H1 (cell line): Measurements from ENCODE around the gene OR4K5. TPM values are rescaled to one million over a fixed set of nuclear protein-coding genes. Genes with fewer than 3 reads are reported as not detected.

Experiments used
- CTCF ChIA-PET: fragments of 300-600 bp; sonication (Branson Sonifier 250); formaldehyde crosslinking; loops from one replicate; lab custom pipeline; 2021; ENCODE audit not compliant: partially characterized antibody; lab: Charles Lee
- POLR2A ChIA-PET: fragments of 300-600 bp; sonication (Branson Sonifier 250); formaldehyde crosslinking; loops from one replicate; lab custom pipeline; 2021; ENCODE audit warnings: inconsistent platforms; ENCODE audit not compliant: partially characterized antibody; lab: Charles Lee
- DNase-seq, 2 experiments: peaks; one replicate each; pipeline versions ENCODE4 v3.0.0 to v3.0.0-alpha.2; 2010 to 2022; ENCODE audit warnings: low spot score in 2 of 2, low read depth in 1 of 2, mixed read lengths in 1 of 2
- FAIRE-seq: peaks from 2 replicates; lab custom pipeline; 2011; peaks lifted over from hg19 to GRCh38; lab: Jason Lieb, UNC
- H2AFZ ChIP-seq: 2 replicates; pipeline ENCODE4 v1.8.1; 2012; ENCODE audit warnings: low read length, inconsistent platforms
- H2AK5ac ChIP-seq: 2 replicates; pipeline ENCODE4 v1.6.1; 2013; ENCODE audit warnings: low read depth, low read length
- H2BK120ac ChIP-seq: replicated peaks from 2 replicates; pipeline ENCODE3; 2013; ENCODE audit warnings: low read depth, low read length, inconsistent platforms
- H2BK12ac ChIP-seq: 2 replicates; pipeline ENCODE4 v1.6.1; 2013; ENCODE audit warnings: low read depth, low read length
- H2BK15ac ChIP-seq: 2 replicates; pipeline ENCODE4 v1.6.1; 2013; ENCODE audit warnings: low read length
- H2BK20ac ChIP-seq: 2 replicates; pipeline ENCODE4 v1.6.1; 2013; ENCODE audit warnings: low read length
- H2BK5ac ChIP-seq: 2 replicates; pipeline ENCODE4 v1.6.1; 2013; ENCODE audit warnings: low read depth, low read length
- H3K14ac ChIP-seq: 2 replicates; pipeline ENCODE4 v1.6.1; 2013; ENCODE audit warnings: inconsistent platforms; ENCODE audit not compliant: insufficient read length
- H3K18ac ChIP-seq: 2 replicates; pipeline ENCODE4 v1.6.1; 2013; ENCODE audit warnings: low read length; ENCODE audit errors: extremely low read depth
- H3K23ac ChIP-seq: 2 replicates; pipeline ENCODE4 v1.6.1; 2013; ENCODE audit warnings: inconsistent platforms; ENCODE audit not compliant: insufficient read length
- H3K23me2 ChIP-seq: 2 replicates; pipeline ENCODE4 v1.6.1; 2013; ENCODE audit warnings: low read depth, low read length
- H3K27ac ChIP-seq: 2 replicates; pipeline ENCODE4 v1.6.1; 2011; ENCODE audit warnings: low read depth, low read length, inconsistent platforms
- H3K27me3 ChIP-seq, 4 experiments: replicated peaks in 1 of 4; 1 replicate in 1 of 4; 2 replicates in 3 of 4; pipeline versions ENCODE4 v1.6.1 to v1.8.1; 2011 to 2013; ENCODE audit warnings: low read length in 3 of 4, mild to moderate bottlenecking in 3 of 4, inconsistent platforms in 2 of 4, mixed read lengths in 2 of 4, moderate library complexity in 1 of 4; ENCODE audit not compliant: control insufficient read depth in 3 of 4, insufficient read depth in 3 of 4; ENCODE audit errors: extremely low read depth in 1 of 4
- H3K36me3 ChIP-seq, 4 experiments: 2 replicates each; pipeline versions ENCODE4 v1.6.1 to v1.8.1; 2011 to 2013; ENCODE audit warnings: mild to moderate bottlenecking in 4 of 4, low read length in 3 of 4, moderate library complexity in 2 of 4, control low read depth in 1 of 4, inconsistent platforms in 1 of 4; ENCODE audit not compliant: insufficient read depth in 4 of 4, control insufficient read depth in 2 of 4
- H3K4ac ChIP-seq: replicated peaks from 2 replicates; pipeline ENCODE3; 2013; ENCODE audit warnings: low read length, low read depth, mixed read lengths, inconsistent platforms; ENCODE audit not compliant: insufficient read length
- H3K4me1 ChIP-seq, 4 experiments: replicated peaks in 1 of 4; 1 replicate in 1 of 4; 2 replicates in 3 of 4; pipeline versions ENCODE4 v1.6.1 to v1.8.1; 2011 to 2013; ENCODE audit warnings: low read length in 3 of 4, inconsistent platforms in 2 of 4, mixed read lengths in 1 of 4; ENCODE audit not compliant: insufficient read depth in 4 of 4, control insufficient read depth in 3 of 4
- H3K4me2 ChIP-seq, 2 experiments: 2 replicates each; pipeline versions ENCODE4 v1.6.1 to v1.8.1; 2011 to 2013; ENCODE audit warnings: low read depth in 2 of 2, low read length in 2 of 2, control low read depth in 1 of 2, inconsistent platforms in 1 of 2, mild to moderate bottlenecking in 1 of 2; ENCODE audit not compliant: insufficient read depth in 1 of 2
- H3K4me3 ChIP-seq, 4 experiments: fragments of 200-600, 300-600 bp in 1 of 4; sonication (generic), shearing (Covaris generic), sonication (Bioruptor Twin) in 1 of 4; 2 replicates each; pipeline versions ENCODE4 v1.5.1 to v1.8.1; 2011 to 2016; ENCODE audit warnings: low read length in 4 of 4, low read depth in 3 of 4, control low read depth in 2 of 4, inconsistent platforms in 2 of 4, mild to moderate bottlenecking in 2 of 4, mixed read lengths in 1 of 4, moderate library complexity in 1 of 4; ENCODE audit not compliant: insufficient read depth in 2 of 4; ENCODE audit errors: extremely low read depth in 1 of 4
- H3K56ac ChIP-seq: replicated peaks from 2 replicates; pipeline ENCODE3; 2013; ENCODE audit warnings: low read depth, mild to moderate bottlenecking, mixed read lengths, low read length, inconsistent platforms; ENCODE audit not compliant: insufficient read length
- H3K79me1 ChIP-seq: 2 replicates; pipeline ENCODE4 v1.6.1; 2013; ENCODE audit warnings: low read depth, low read length, control low read depth
- H3K79me2 ChIP-seq, 2 experiments: 2 replicates each; pipeline versions ENCODE4 v1.6.1 to v1.8.1; 2012 to 2013; ENCODE audit warnings: low read length in 2 of 2, mild to moderate bottlenecking in 2 of 2, inconsistent platforms in 1 of 2; ENCODE audit not compliant: insufficient read depth in 2 of 2, control insufficient read depth in 1 of 2
- H3K9ac ChIP-seq, 4 experiments: replicated peaks in 1 of 4; 1 replicate in 1 of 4; 2 replicates in 3 of 4; pipeline versions ENCODE4 v1.6.1 to v1.8.1; 2011 to 2013; ENCODE audit warnings: low read depth in 3 of 4, low read length in 3 of 4, control low read depth in 2 of 4, mild to moderate bottlenecking in 2 of 4, moderate library complexity in 2 of 4, inconsistent platforms in 1 of 4; ENCODE audit errors: extremely low read depth in 1 of 4
- H3K9me3 ChIP-seq, 2 experiments: 2 replicates each; pipeline versions ENCODE4 v1.6.1 to v1.8.1; 2012 to 2013; ENCODE audit warnings: mild to moderate bottlenecking in 2 of 2, moderate library complexity in 2 of 2, control low read depth in 1 of 2, inconsistent platforms in 1 of 2, low read depth in 1 of 2, low read length in 1 of 2, mixed read lengths in 1 of 2; ENCODE audit not compliant: insufficient read depth in 2 of 2
- H4K20me1 ChIP-seq, 2 experiments: replicated peaks in 1 of 2; 2 replicates each; pipeline versions ENCODE3 to v1.8.1; 2011 to 2013; ENCODE audit warnings: inconsistent platforms in 2 of 2, low read length in 2 of 2, mild to moderate bottlenecking in 1 of 2; ENCODE audit not compliant: insufficient read depth in 2 of 2, control insufficient read depth in 1 of 2
- H4K5ac ChIP-seq: 2 replicates; pipeline ENCODE4 v1.6.1; 2013; ENCODE audit warnings: low read length, low read depth, mixed read lengths, inconsistent platforms; ENCODE audit not compliant: insufficient read length
- H4K8ac ChIP-seq: 2 replicates; pipeline ENCODE4 v1.8.0; 2013; ENCODE audit warnings: mild to moderate bottlenecking, moderate library complexity, low read length, inconsistent platforms; ENCODE audit not compliant: insufficient read depth; ENCODE audit errors: extremely low read depth
- H4K91ac ChIP-seq: replicated peaks from 2 replicates; pipeline ENCODE3; 2013; ENCODE audit warnings: low read length, mixed read lengths, inconsistent platforms; ENCODE audit not compliant: insufficient read length
- ASH2L ChIP-seq: fragments of 200-600, 300-600 bp; sonication (generic); IDR thresholded peaks from one replicate; pipeline ENCODE4 v1.7.1; 2017; ENCODE audit warnings: low read length
- CBX8 ChIP-seq: fragments of 300-800, 300-1000 bp; sonication (generic); IDR thresholded peaks from 2 replicates; pipeline ENCODE4 v1.7.1; 2016; ENCODE audit warnings: low read depth, low read length, borderline replicate concordance
- CEBPB ChIP-seq: IDR thresholded peaks from 2 replicates; pipeline ENCODE4 v1.6.1; 2012; ENCODE audit warnings: low read depth, low read length
- JUN ChIP-seq: IDR thresholded peaks from 2 replicates; pipeline ENCODE4 v1.6.1; 2011; ENCODE audit warnings: low read depth, mild to moderate bottlenecking, improper control_type of control experiment, low read length
- KDM5A ChIP-seq: fragments of 200-600 bp; IDR thresholded peaks from 2 replicates; pipeline ENCODE4 v1.7.1; 2012; ENCODE audit warnings: mild to moderate bottlenecking, low read length, inconsistent platforms, mixed read lengths
- POLR2A ChIP-seq, 2 experiments: IDR thresholded peaks; 1 replicate in 1 of 2; 2 replicates in 1 of 2; pipeline ENCODE4 v1.6.1; 2011; ENCODE audit warnings: low read depth in 2 of 2, low read length in 2 of 2, mild to moderate bottlenecking in 2 of 2; ENCODE audit errors: control extremely low read depth in 1 of 2
- SP1 ChIP-seq: IDR thresholded peaks from 2 replicates; pipeline ENCODE4 v1.6.1; 2011; ENCODE audit warnings: low read depth, low read length
- USF2 ChIP-seq: IDR thresholded peaks from 2 replicates; pipeline ENCODE4 v1.6.1; 2011; ENCODE audit warnings: low read length, improper control_type of control experiment
- WGBS, 2 experiments: shearing (Covaris generic) in 1 of 2; methylation state at CpG; one replicate each; pipeline versions ENCODE4 v1.1.6 to v1.1.7; 2013 to 2015; ENCODE audit warnings: low lambda C conversion rate in 2 of 2, mixed read lengths in 2 of 2, inconsistent platforms in 1 of 2, low coverage in 1 of 2, missing lambda C conversion rate in 1 of 2; ENCODE audit not compliant: insufficient replicate concordance in 2 of 2, insufficient coverage in 1 of 2, insufficient read length in 1 of 2; ENCODE audit errors: extremely low coverage in 1 of 2, missing lambda C conversion rate in 1 of 2; 5-methylcytosine and 5-hydroxymethylcytosine counted together
- polyA plus RNA-seq, 7 experiments: library from polyadenylated mRNA; depleted of rRNA in 3 of 7; stranded (reverse) in 5 of 7; unstranded in 2 of 7; fragments of >200 nt in 5 of 7; fragments of 200-250 nt in 2 of 7; gene quantifications; 1 replicate in 5 of 7; 2 replicates in 1 of 7; 4 replicates in 1 of 7; pipeline versions ENCODE4 v1.2.1 to v1.2.3, GENCODE V29; 2011 to 2013; ENCODE audit warnings: missing spikeins in 2 of 7, mixed read lengths in 2 of 7
- total RNA-seq: library from RNA; stranded (reverse); fragmentation: NEBNext Ultra II Directional; extraction: Animal tissue kit (Norgen Biotek cat#: 25700); gene quantifications from 2 replicates; pipeline ENCODE4 v1.2.1, GENCODE V29; 2021

Gene OR4K5
- total and polyA plus RNA-seq, 2 of the 8 experiments (the other 6 are each of a cell fraction or from before 2014, with no cell fraction given), result not detected

GRCh38 chr14:19917955-19918518, 2.4 kb upstream of the OR4K5 start:
- H2BK12ac ChIP-seq, result no peak overlapping the region
- H3K4me2 ChIP-seq, result no peak overlapping the region
- peaks cover 50 to 53% of the 10 kb centered on the region in 2 experiments for H3K9me3 ChIP-seq
- no peak for FAIRE-seq
- no peak overlapping the region for H3K27ac ChIP-seq
- no peak overlapping the region for H3K4me3 ChIP-seq
- H2BK120ac ChIP-seq, result no peak overlapping the region
- 69% methylated on average over 1 of the region's 1 CpG; no CpG with 5 or more reads in 1 of the 2 experiments for WGBS, 2 experiments
- no peak for DNase-seq
- no peaks in the 10 kb centered on the region for H4K20me1 ChIP-seq
- peaks cover 0 to 3% (median 0%) of the 10 kb centered on the region in 4 experiments; a peak in 1 of 8 replicates for H3K36me3 ChIP-seq
- H2BK15ac ChIP-seq, result no peak overlapping the region
- no peak overlapping the region for H3K23ac ChIP-seq
- CTCF ChIA-PET, result no interaction called here
- H3K79me1 ChIP-seq, result no peaks in the 10 kb centered on the region
- no peak overlapping the region for H4K91ac ChIP-seq
- no peak for TF ChIP-seq SP1
- TF ChIP-seq JUN, result no peak
- no peak for TF ChIP-seq USF2
- no peak for TF ChIP-seq CEBPB
- no peak for TF ChIP-seq CBX8
- no peak for TF ChIP-seq KDM5A
- TF ChIP-seq POLR2A (IDR thresholded peaks at IDR 0.05; ENCODE audit: control extremely low read depth in 1 of 2, low read depth in 2 of 2, low read length in 2 of 2), result no peak
- TF ChIP-seq ASH2L, result no peak
- no peak overlapping the region for H2AK5ac ChIP-seq
- H2AFZ ChIP-seq, result no peak overlapping the region
- no peaks in the 10 kb centered on the region for H3K79me2 ChIP-seq
- no peaks in the 10 kb centered on the region for H3K23me2 ChIP-seq
- no peak overlapping the region for H3K56ac ChIP-seq
- H3K18ac ChIP-seq, result no peak overlapping the region
- H2BK20ac ChIP-seq, result no peak overlapping the region
- H4K5ac ChIP-seq, result no peak overlapping the region
- no peak overlapping the region for H2BK5ac ChIP-seq
- POLR2A ChIA-PET, result no interaction called here
- no peak overlapping the region for H3K9ac ChIP-seq
- H3K27me3 ChIP-seq, result no peaks in the 10 kb centered on the region
- H3K4me1 ChIP-seq, result no peaks in the 10 kb centered on the region
- H3K14ac ChIP-seq, result no peak overlapping the region
- H3K4ac ChIP-seq, result no peak overlapping the region
- H4K8ac ChIP-seq, result no peak overlapping the region
